Fibroblast of lung (primary cell): Measurements from ENCODE around the gene B4GALT6.

Experiments
- EZH2 ChIP-seq: IDR thresholded peaks from 2 replicates; pipeline ENCODE4 v1.5.1; 2012; ENCODE audit warnings: low read length, control low read depth, mild to moderate bottlenecking; ENCODE audit errors: missing control alignments
- TF ChIP-seq, protein P1 (sequence below), 2 donors: IDR thresholded peaks in 1 of 2; conservative IDR thresholded peaks in 1 of 2; 1 replicate in 1 of 2; 2 replicates in 1 of 2; pipeline ENCODE4 v1.5.1; 2011 to 2012; ENCODE audit warnings: low read length in 2 of 2, control low read depth in 1 of 2, inconsistent platforms in 1 of 2, low read depth in 1 of 2, mild to moderate bottlenecking in 1 of 2

DNA sequence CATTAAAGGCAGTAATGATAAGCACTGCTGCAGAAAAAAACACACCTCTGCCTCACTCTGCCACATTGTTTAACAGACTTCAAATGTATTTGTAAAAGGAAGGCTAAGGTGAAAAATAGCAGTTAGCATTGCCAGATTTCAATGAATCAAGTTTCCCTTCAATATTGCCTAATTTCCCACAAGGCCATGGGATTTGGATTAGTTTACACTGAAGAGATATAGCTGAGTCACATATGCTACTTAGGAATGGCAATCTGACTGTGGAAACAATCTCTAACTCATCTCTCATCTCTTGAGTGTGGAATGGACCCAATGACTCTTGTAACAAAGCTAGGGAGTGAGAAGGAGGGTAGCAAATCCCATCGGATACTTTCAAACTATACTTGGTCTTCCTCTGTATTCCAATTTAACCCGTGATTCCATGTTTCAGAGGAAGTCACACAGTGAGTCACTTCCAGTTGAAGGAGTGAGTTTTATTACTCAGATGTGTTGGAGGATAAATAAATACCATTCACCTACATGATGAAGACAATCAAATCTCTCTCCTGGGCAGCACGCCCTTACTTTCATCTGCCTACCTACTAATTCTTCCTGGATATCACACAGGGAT lies 5.1 kb downstream of the B4GALT6 start:
- TF ChIP-seq, protein P1, sequence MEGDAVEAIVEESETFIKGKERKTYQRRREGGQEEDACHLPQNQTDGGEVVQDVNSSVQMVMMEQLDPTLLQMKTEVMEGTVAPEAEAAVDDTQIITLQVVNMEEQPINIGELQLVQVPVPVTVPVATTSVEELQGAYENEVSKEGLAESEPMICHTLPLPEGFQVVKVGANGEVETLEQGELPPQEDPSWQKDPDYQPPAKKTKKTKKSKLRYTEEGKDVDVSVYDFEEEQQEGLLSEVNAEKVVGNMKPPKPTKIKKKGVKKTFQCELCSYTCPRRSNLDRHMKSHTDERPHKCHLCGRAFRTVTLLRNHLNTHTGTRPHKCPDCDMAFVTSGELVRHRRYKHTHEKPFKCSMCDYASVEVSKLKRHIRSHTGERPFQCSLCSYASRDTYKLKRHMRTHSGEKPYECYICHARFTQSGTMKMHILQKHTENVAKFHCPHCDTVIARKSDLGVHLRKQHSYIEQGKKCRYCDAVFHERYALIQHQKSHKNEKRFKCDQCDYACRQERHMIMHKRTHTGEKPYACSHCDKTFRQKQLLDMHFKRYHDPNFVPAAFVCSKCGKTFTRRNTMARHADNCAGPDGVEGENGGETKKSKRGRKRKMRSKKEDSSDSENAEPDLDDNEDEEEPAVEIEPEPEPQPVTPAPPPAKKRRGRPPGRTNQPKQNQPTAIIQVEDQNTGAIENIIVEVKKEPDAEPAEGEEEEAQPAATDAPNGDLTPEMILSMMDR (conservative IDR thresholded peaks at IDR 0.05 in 1 of 2, IDR thresholded peaks at IDR 0.05 in 1 of 2; ENCODE audit: low read depth in 1 of 2, low read length in 2 of 2) = no peak
- TF ChIP-seq EZH2 = no peak
